HCT116 (cell line): Measurements from ENCODE around the gene TRIM62. TPM values are rescaled to one million over a fixed set of nuclear protein-coding genes. Genes with fewer than 3 reads are reported as not detected.

Experiments used
- ATAC-seq: fragments of 200-7000 bp; cut with Tn5 transposase; 2 replicates; pipeline ENCODE4 v1.9.1; 2020; ENCODE audit warnings: mild to moderate bottlenecking, moderate library complexity
- BruUV-seq: library from RNA; stranded (reverse); fragments of 400-500 nt; replicated peaks from 2 replicates; lab custom pipeline; 2021; lab: Mats Ljungman, UMichigan
- CTCF ChIA-PET: fragments of 300-600 bp; sonication (Branson Sonifier 250); formaldehyde crosslinking; loops from one replicate; lab custom pipeline; 2021; ENCODE audit warnings: antibody characterized with exemption; lab: Charles Lee
- POLR2A ChIA-PET: fragments of 300-600, 350-600 bp; sonication (Branson Sonifier 250); formaldehyde crosslinking; loops from one replicate; lab custom pipeline; 2021; ENCODE audit warnings: antibody characterized with exemption; lab: Charles Lee
- RAD21 ChIA-PET, 2 experiments: fragments of 300-600 bp; sonication (Branson Sonifier 250); formaldehyde crosslinking; loops; one replicate each; lab custom pipeline; 2023; ENCODE audit warnings: low total read pairs in 2 of 2; ENCODE audit not compliant: uncharacterized antibody in 2 of 2, unreplicated experiment in 2 of 2, low non-redundant PET in 1 of 2; lab: Charles Lee
- DNase-seq: peaks from one replicate; pipeline ENCODE4 v3.0.0-alpha.2; 2010; ENCODE audit warnings: low read depth, low spot score
- H2AFZ ChIP-seq: fragments of 200-600 bp; shearing (Covaris generic), sonication (generic); 2 replicates; pipeline ENCODE4 v1.6.1; 2017; ENCODE audit warnings: low read depth, mixed run types, mixed read lengths, antibody characterized with exemption, low read length; ENCODE audit not compliant: poor library complexity, severe bottlenecking
- H3K27ac ChIP-seq: 2 replicates; pipeline ENCODE4 v1.5.1; 2012; ENCODE audit warnings: low read depth, low read length
- H3K27me3 ChIP-seq: fragments of 200-600 bp; sonication (generic); 2 replicates; pipeline ENCODE4 v1.6.1; 2016; ENCODE audit warnings: mixed run types, low read length, mixed read lengths; ENCODE audit not compliant: insufficient read depth
- H3K36me3 ChIP-seq, 2 experiments: fragments of 200-500 bp in 1 of 2; fragments of 200-600 bp in 1 of 2; sonication (Bioruptor generic) in 1 of 2; sonication (generic) in 1 of 2; 2 replicates each; pipeline versions ENCODE4 v1.5.1 to v1.6.1; 2014 to 2016; ENCODE audit warnings: low read length in 2 of 2, inconsistent platforms in 1 of 2, mixed read lengths in 1 of 2, mixed run types in 1 of 2; ENCODE audit not compliant: insufficient read depth in 2 of 2, control insufficient read depth in 1 of 2
- H3K4me1 ChIP-seq, 2 experiments: fragments of 200-600 bp in 1 of 2; sonication (generic) in 1 of 2; 2 replicates each; pipeline versions ENCODE4 v1.5.1 to v1.6.1; 2012 to 2017; ENCODE audit warnings: low read length in 2 of 2, inconsistent platforms in 1 of 2, mild to moderate bottlenecking in 1 of 2, mixed read lengths in 1 of 2, mixed run types in 1 of 2, moderate library complexity in 1 of 2; ENCODE audit not compliant: insufficient read depth in 2 of 2, control insufficient read depth in 1 of 2
- H3K4me2 ChIP-seq: fragments of 200-600 bp; sonication (generic); 2 replicates; pipeline ENCODE4 v1.6.1; 2017; ENCODE audit warnings: mixed run types, low read length, mixed read lengths
- H3K4me3 ChIP-seq, 2 experiments: fragments of 200-600 bp in 1 of 2; sonication (generic) in 1 of 2; replicated peaks in 1 of 2; 2 replicates each; pipeline ENCODE4 v1.5.1; 2011 to 2016; ENCODE audit warnings: low read length in 2 of 2, control low read depth in 1 of 2, low read depth in 1 of 2, mild to moderate bottlenecking in 1 of 2, mixed read lengths in 1 of 2, mixed run types in 1 of 2
- H3K79me2 ChIP-seq: fragments of 200-600 bp; sonication (generic); 2 replicates; pipeline ENCODE4 v1.6.1; 2017; ENCODE audit warnings: mild to moderate bottlenecking, mixed run types, low read length, moderate library complexity, mixed read lengths; ENCODE audit not compliant: insufficient read depth
- H3K9ac ChIP-seq: fragments of 200-600 bp; sonication (generic); 2 replicates; pipeline ENCODE4 v1.6.1; 2016; ENCODE audit warnings: low read length, mixed read lengths
- H3K9me2 ChIP-seq: fragments of 200-600 bp; sonication (generic), shearing (Covaris generic); 2 replicates; pipeline ENCODE4 v1.6.1; 2017; ENCODE audit warnings: mixed run types, mild to moderate bottlenecking, moderate library complexity; ENCODE audit not compliant: insufficient read depth
- H3K9me3 ChIP-seq, 2 experiments: fragments of 200-500 bp in 1 of 2; fragments of 200-600 bp in 1 of 2; sonication (Bioruptor generic) in 1 of 2; sonication (generic) in 1 of 2; 2 replicates each; pipeline ENCODE4 v1.6.1; 2014 to 2017; ENCODE audit warnings: low read length in 2 of 2, mixed read lengths in 2 of 2, inconsistent platforms in 1 of 2, low read depth in 1 of 2, mild to moderate bottlenecking in 1 of 2, mixed run types in 1 of 2, moderate library complexity in 1 of 2; ENCODE audit not compliant: control insufficient read depth in 1 of 2, insufficient read depth in 1 of 2
- H4K20me1 ChIP-seq: fragments of 200-600 bp; sonication (generic), shearing (Covaris generic); 2 replicates; pipeline ENCODE4 v1.6.1; 2017; ENCODE audit warnings: mixed run types, mild to moderate bottlenecking, moderate library complexity; ENCODE audit not compliant: insufficient read depth
- CBX3 ChIP-seq: IDR thresholded peaks from 2 replicates; pipeline ENCODE4 v1.6.1; 2012; ENCODE audit warnings: low read depth
- CEBPB ChIP-seq: IDR thresholded peaks from 2 replicates; pipeline ENCODE4 v1.6.1; 2012; ENCODE audit warnings: low read depth
- EZH2 ChIP-seq: fragments of 200-600 bp; sonication (generic); IDR thresholded peaks from 2 replicates; pipeline ENCODE4 v1.6.1; 2017; ENCODE audit warnings: antibody characterized with exemption, mixed run types
- EZH2phosphoT487 ChIP-seq: fragments of 200-600 bp; IDR thresholded peaks from 2 replicates; pipeline ENCODE4 v1.6.1; 2018; ENCODE audit warnings: antibody characterized with exemption, borderline replicate concordance
- FOSL1 ChIP-seq: IDR thresholded peaks from 2 replicates; pipeline ENCODE4 v1.6.1; 2012; ENCODE audit warnings: low read depth
- JUND ChIP-seq: IDR thresholded peaks from 2 replicates; pipeline ENCODE4 v1.6.1; 2012
- POLR2AphosphoS5 ChIP-seq: IDR thresholded peaks from 2 replicates; pipeline ENCODE4 v1.6.1; 2011; ENCODE audit warnings: mild to moderate bottlenecking, low read depth, low read length, moderate library complexity
- RAD21 ChIP-seq: IDR thresholded peaks from 2 replicates; pipeline ENCODE4 v1.6.1; 2012; ENCODE audit warnings: low read depth, mild to moderate bottlenecking
- SIN3A ChIP-seq: IDR thresholded peaks from 2 replicates; pipeline ENCODE4 v1.6.1; 2012; ENCODE audit warnings: low read depth
- SP1 ChIP-seq: IDR thresholded peaks from 2 replicates; pipeline ENCODE4 v1.6.1; 2012; ENCODE audit warnings: low read depth
- TCF7L2 ChIP-seq: IDR thresholded peaks from 2 replicates; pipeline ENCODE4 v1.7.0; 2011; ENCODE audit warnings: borderline replicate concordance, inconsistent platforms; ENCODE audit not compliant: insufficient read depth, insufficient read length; ENCODE audit errors: extremely low read depth
- YY1 ChIP-seq: IDR thresholded peaks from 2 replicates; pipeline ENCODE4 v1.6.1; 2011; ENCODE audit warnings: low read length, low read depth, moderate library complexity, mild to moderate bottlenecking; ENCODE audit not compliant: insufficient replicate concordance; ENCODE audit errors: extremely low read depth
- ZFX ChIP-seq: fragments of 450-650 bp; IDR thresholded peaks from 2 replicates; pipeline ENCODE4 v1.6.1; 2017
- ZNF274 ChIP-seq: fragments of 200-500 bp; sonication (Bioruptor generic); IDR thresholded peaks from 2 replicates; pipeline ENCODE4 v1.6.1; 2014; ENCODE audit warnings: mild to moderate bottlenecking, low read depth, low read length, inconsistent platforms
- intact Hi-C: fragments of 100-400 bp; cut with micrococcal nuclease; formaldehyde crosslinking; loops from 2 replicates; pipeline ENCODE4 v1.10.0; 2022
- total RNA-seq: library from RNA; stranded (reverse); gene quantifications from one replicate; pipeline ENCODE4 v1.2.1, GENCODE V29; 2021; ENCODE audit not compliant: unreplicated experiment
- TF ChIP-seq, protein P1 (sequence below), 3 experiments: fragments of 200-600 bp in 1 of 3; sonication (generic) in 1 of 3; IDR thresholded peaks in 2 of 3; conservative IDR thresholded peaks in 1 of 3; 2 replicates each; pipeline ENCODE4 v1.5.1; 2012 to 2017; ENCODE audit warnings: low read depth in 2 of 3, low read length in 2 of 3, antibody characterized with exemption in 1 of 3, borderline replicate concordance in 1 of 3, control low read depth in 1 of 3, mild to moderate bottlenecking in 1 of 3, mixed read lengths in 1 of 3, mixed run types in 1 of 3, moderate library complexity in 1 of 3; ENCODE audit not compliant: insufficient read depth in 1 of 3
- TF ChIP-seq, protein P2 (sequence below): IDR thresholded peaks from 2 replicates; pipeline ENCODE4 v1.6.1; 2012
- TF ChIP-seq, protein P3 (sequence below): IDR thresholded peaks from 2 replicates; pipeline ENCODE4 v1.6.1; 2012

The TRIM62 gene
- total RNA-seq, 1 experiment from 2014 or later: 6.5 TPM

DNA sequence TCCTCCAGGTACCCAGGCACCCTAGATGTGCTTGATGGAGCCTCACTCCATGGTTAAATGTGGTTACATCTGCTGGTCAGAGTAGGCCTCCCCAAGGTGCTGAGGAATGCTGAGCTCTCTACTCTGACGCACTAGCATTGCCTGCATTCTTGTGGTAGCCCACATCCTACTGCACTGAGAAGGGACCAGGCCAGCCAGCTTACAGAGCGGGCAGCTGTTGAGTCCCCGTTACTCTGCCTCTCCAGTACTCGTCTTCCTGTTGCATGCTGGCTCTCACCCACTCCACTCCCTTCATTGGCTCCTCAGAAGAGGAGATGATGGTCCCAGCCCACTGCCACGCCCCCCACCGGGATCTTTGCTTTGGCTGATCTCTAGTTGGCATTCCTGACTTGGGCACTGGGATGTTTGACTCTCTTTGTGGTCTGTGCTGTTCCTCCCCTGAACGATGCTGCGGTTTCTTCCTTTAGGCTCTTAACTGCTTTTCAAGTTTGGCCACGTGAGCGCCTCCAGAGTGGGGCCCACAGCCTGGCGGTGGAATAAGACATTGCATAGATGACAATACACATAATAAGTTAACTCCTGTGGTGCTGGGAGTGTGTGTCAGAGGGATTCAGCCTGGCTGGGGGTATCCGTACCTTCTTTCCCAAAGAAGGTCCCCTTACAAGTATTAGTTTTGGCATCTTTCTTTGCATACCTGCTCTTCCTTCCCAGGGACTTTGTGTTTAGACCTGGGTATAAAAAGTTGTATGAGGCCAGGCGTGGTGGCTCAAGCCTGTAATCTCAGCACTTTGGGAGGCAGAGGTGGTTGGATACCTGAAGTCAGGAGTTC lies 82.3 kb downstream of the TRIM62 start:
- TSS peak; percentile 79 for BruUV-seq
- peak overlapping the region; percentile 60 for H2AFZ ChIP-seq

More for the DNA sequence above, 82.3 kb downstream of the TRIM62 start:
- Histone ChIP-seq H3K27me3 (no peaks in the 10 kb centered on the region), H3K4me3 (peak overlapping the region in 1 of 2 experiments; percentile 36; a peak in 3 of 4 replicates), H3K9ac (peak overlapping the region; percentile 56), H3K4me1 (peaks cover 26 to 49% of the 10 kb centered on the region in 2 experiments), H4K20me1 (no peaks in the 10 kb centered on the region), H3K4me2 (peak overlapping the region; percentile 75), H3K36me3 (no peaks in the 10 kb centered on the region), H3K9me3 (no peaks in the 10 kb centered on the region), H3K9me2 (no peaks in the 10 kb centered on the region), H3K27ac (peak overlapping the region; percentile 78), H3K79me2 (no peaks in the 10 kb centered on the region)
- ChIA-PET CTCF (interaction anchor here (1.0 kb wide), 1 partner anchor 13 kb away, joined by 4 read pairs; no protein-coding TSS in a partner anchor), POLR2A (interaction anchor here (1.0 kb wide), 1 partner anchor 28 kb away, joined by 6 read pairs; no protein-coding TSS in a partner anchor), RAD21 (interaction anchor here in 1 of 2 experiments (0.6 kb wide), 1 partner anchor 197 kb away, joined by 3 read pairs; no protein-coding TSS in a partner anchor)
- TF ChIP-seq SIN3A: peak; percentile 44; the same call in 1 of the 2 replicates
- no peak for TF ChIP-seq JUND
- no peak for TF ChIP-seq CEBPB
- TF ChIP-seq SP1: peak; percentile 87
- TF ChIP-seq EZH2phosphoT487: no peak
- TF ChIP-seq TCF7L2: no peak
- peak; percentile 84 for TF ChIP-seq CBX3
- TF ChIP-seq, protein P1, sequence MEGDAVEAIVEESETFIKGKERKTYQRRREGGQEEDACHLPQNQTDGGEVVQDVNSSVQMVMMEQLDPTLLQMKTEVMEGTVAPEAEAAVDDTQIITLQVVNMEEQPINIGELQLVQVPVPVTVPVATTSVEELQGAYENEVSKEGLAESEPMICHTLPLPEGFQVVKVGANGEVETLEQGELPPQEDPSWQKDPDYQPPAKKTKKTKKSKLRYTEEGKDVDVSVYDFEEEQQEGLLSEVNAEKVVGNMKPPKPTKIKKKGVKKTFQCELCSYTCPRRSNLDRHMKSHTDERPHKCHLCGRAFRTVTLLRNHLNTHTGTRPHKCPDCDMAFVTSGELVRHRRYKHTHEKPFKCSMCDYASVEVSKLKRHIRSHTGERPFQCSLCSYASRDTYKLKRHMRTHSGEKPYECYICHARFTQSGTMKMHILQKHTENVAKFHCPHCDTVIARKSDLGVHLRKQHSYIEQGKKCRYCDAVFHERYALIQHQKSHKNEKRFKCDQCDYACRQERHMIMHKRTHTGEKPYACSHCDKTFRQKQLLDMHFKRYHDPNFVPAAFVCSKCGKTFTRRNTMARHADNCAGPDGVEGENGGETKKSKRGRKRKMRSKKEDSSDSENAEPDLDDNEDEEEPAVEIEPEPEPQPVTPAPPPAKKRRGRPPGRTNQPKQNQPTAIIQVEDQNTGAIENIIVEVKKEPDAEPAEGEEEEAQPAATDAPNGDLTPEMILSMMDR (IDR thresholded peaks at IDR 0.05 in 2 of 3, conservative IDR thresholded peaks at IDR 0.05 in 1 of 3; ENCODE audit: borderline replicate concordance in 1 of 3, insufficient read depth in 1 of 3, low read depth in 2 of 3, low read length in 2 of 3): peak in 2 of 3 experiments; percentile 38 to 55; a peak in 3 of 6 replicates
- TF ChIP-seq RAD21: no peak
- no peak for TF ChIP-seq YY1
- no peak for TF ChIP-seq ZNF274
- no peak for TF ChIP-seq ZFX
- TF ChIP-seq, protein P2, sequence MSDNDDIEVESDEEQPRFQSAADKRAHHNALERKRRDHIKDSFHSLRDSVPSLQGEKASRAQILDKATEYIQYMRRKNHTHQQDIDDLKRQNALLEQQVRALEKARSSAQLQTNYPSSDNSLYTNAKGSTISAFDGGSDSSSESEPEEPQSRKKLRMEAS: peak; percentile 70
- peak; percentile 71 for TF ChIP-seq POLR2AphosphoS5
- TF ChIP-seq, protein P3, sequence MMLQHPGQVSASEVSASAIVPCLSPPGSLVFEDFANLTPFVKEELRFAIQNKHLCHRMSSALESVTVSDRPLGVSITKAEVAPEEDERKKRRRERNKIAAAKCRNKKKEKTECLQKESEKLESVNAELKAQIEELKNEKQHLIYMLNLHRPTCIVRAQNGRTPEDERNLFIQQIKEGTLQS: no peak
- no peak for TF ChIP-seq EZH2
- no peak for TF ChIP-seq FOSL1
- DNase-seq: peak; percentile 90
- intact Hi-C loops: loop anchor here (5.0 to 10.0 kb wide), 4 partner anchors 255 to 513 kb away; partner anchors contain the start of gene ZSCAN20
- peak; percentile 93 for ATAC-seq
